ENCODE measurements around the gene INSYN1.
A peak's percentile ranks its signal among the peaks of the same experiment; 100 is the strongest.
"Not testable (repeated sequence)": the region's sequence is repeated elsewhere in the genome, so short reads cannot be mapped to it uniquely, and the experiment has no call there.

Gene INSYN1

DNA sequence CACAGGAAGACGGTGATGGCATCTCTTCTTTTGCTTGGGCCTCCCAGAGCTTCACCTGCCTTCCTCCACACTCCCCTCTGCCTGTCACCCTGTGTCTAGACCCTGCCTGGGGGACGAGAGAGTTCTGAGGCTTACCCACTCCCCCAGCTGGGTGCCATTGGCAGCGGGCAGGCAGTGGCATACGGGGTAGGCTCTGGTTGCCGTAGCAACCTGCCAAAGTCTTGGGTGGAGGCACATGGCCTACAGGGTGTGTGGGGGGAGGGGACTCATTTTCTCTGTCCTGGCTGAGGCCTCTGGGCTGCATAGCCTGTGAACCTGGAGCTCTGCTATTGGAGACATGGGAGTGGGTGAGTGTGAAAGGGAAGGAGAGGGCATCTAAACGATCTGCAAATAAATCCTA, 4.4 kb downstream of the INSYN1 start:
- DNase-seq, result no peak

- no peak for DNase-seq
These were observed 5.1 kb downstream of the INSYN1 start for GRCh38 chr15:73747847-73748590.

GRCh38 chr15:73746883-73747282, 6.3 kb downstream of the INSYN1 start:
- DNase-seq, result peak in 1 of 3 donors; percentile 18

- DNase-seq, result no peak
These were observed 6.9 kb downstream of the INSYN1 start for GRCh38 chr15:73746261-73746660.

DNA sequence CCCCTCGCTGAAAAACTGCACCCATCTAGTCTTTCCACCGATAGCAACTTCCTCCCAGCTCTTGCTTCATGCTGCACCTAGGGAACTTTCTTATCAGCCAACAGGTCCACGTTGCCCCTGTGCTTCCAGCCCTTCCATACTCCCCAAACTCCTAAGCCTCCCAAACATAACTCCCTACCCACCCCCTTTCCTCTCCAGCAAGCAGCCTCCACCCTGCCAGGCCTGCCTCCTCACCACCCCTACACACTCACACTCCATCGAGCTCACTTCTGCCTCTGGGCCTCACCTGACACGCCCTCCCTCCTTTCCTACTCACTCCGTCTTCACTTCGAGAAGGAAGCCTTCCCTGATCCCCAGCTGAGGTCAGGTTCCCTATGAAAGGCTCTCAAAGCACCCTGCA, 8.1 kb downstream of the INSYN1 start:
- no peak for DNase-seq

DNA sequence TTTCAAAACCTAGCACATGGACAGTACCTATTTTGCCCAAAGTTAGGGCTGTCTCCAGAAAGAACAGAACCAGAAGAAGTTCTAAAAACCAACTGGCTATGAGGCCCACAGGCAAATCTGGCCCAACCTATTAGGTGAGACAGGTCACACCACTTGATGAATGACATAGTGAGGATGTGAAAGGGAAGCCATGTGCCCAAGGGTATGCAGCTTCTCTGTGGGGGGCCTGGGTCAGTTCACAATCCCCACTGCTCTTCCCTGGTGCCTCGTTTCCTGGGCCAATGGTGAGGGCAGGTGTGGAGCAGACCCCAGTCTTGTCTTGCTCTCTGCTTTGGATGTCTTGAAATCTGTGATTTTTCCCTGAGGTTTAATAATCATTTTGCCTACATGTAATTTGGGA, 8.9 kb downstream of the INSYN1 start:
- DNase-seq, result no peak

- no peak for DNase-seq
These were observed 11.8 kb downstream of the INSYN1 start for GRCh38 chr15:73741321-73741836.

DNA sequence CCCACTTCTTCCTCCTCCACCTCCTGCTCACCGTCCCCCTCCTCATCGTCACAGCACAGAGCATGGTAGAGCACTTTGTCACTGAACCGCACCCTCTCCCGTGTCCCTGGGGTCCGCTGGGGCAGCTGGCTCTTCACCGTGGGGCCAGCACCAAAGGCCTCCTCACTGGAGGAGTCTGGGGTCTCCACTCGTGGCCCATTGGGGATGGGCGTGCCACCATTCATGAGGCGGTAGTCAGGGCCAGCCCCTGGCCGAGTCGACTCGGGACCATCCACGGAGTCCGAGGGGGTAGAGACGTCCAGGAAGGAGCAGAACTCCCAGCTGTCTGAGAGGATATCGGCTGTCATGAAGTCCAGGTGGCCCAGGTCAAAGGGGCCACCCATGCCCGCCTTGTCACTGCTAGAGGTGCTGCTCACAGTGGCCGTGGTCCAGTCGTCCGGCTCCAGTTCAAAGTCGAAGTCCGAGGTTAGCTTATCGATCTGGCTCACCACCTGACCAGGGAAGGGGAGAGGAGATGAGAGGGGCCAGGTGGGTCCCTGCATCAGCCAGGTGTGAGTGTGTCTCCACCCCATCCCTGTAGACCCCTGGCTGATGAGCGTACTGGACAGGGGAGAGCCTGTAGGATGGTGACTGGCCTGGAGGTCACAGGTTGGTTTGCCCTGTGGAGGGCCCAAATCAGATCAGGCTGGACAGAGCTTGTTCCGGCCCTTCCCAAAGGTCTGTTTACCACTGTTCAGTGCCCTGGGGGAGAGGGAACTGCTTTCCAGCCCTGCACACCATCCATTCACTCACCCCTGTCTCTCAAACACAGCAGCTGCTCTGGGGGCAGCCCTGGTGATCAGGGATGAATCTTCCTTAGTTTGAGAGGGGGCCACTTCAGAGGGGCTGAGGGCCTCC, 12.8 kb downstream of the INSYN1 start:
- no peak for DNase-seq

GRCh38 chr15:73737535-73737934, 15.6 kb downstream of the INSYN1 start:
- no peak for DNase-seq

GRCh38 chr15:73732930-73733329, 20.2 kb downstream of the INSYN1 start:
- no peak for DNase-seq

GRCh38 chr15:73732051-73732450, 21.1 kb downstream of the INSYN1 start:
- not testable (repeated sequence) for DNase-seq

GRCh38 chr15:73727330-73727976, 25.7 kb downstream of the INSYN1 start:
- DNase-seq, result no peak

DNA sequence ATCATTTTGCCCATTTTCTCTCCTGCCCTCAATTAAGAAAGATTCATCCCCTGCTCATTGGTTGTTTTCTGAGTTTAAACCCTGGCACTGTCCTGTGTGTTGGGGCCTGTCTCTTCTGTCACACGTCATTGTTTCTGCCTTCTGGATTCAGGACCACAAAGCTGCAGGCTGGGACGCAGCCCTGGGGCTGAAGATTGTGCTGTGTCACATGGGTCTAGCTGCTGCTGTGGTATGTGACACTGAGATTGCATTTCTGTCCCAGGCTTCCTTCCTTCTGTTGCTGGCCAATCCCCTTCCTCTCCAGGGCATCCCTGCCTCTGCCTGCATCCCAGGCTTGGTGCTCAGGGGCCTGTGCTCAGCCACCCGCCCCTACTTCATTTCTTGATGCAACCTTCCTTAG, 28.9 kb downstream of the INSYN1 start:
- DNase-seq, result no peak

- no peak for DNase-seq
These were observed 30.0 kb downstream of the INSYN1 start for GRCh38 chr15:73723191-73723590.

DNA sequence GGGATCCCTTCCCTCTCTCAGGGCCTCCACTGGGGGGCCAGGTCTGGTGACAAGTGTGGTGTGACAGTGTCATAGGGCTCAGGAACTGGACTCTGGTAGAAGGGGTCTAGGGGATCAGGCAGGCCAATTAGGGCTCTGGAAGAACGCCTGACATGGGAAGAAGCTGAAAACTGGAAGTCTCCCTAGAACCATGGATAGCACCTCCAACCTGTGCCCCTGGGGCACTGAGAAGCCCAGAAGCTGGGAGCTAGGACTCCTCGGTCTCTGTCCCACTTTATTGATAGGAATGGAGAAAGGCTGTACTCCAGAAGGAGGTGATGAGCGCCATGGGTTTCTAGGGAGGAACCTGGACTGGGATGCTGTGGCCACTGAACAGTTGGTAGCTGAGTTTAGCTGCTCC, 30.7 kb downstream of the INSYN1 start:
- no peak for DNase-seq

- no peak for DNase-seq
These were observed 34.5 kb downstream of the INSYN1 start for GRCh38 chr15:73718694-73719093.

GRCh38 chr15:73717802-73718201, 35.3 kb downstream of the INSYN1 start:
- DNase-seq, result no peak

DNA sequence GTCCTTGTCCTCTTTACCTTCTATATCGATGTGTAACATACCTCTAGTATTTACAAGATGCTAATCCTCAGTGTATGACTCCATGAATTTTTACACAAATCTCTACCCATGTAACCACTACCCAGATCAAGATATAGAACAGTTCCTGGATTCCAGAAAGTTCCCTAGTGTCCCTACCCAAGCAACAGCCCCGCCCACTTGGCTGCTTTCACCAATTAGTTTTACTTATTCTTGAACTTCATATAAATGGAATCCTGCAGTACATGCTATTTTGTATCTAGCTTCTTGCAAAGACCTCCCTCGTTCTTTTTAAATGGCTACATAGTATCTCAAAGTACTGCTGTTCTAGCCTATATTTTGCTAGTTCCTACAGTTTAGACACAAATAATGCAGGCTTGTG, 35.9 kb downstream of the INSYN1 start:
- no peak for DNase-seq

DNA sequence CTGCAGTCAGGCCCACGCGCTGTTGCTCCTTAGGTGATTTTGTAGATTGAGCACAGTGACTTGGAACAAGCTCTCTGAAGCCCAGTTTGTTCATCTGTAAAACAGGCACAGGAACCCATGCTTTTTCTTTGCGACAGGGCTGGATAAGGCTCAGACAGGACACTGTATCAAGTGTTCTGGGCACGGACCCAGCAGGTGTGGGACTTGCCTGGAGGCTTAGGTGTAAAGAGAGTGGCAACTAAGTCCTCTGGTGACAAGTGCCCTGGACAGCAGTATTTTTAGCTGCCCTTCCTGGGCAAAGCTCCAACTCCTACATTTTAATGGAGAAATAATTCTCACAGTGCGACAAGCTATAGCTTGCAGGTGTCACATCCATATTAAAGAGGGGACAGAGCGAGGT, 36.7 kb downstream of the INSYN1 start:
- DNase-seq, result no peak

DNA sequence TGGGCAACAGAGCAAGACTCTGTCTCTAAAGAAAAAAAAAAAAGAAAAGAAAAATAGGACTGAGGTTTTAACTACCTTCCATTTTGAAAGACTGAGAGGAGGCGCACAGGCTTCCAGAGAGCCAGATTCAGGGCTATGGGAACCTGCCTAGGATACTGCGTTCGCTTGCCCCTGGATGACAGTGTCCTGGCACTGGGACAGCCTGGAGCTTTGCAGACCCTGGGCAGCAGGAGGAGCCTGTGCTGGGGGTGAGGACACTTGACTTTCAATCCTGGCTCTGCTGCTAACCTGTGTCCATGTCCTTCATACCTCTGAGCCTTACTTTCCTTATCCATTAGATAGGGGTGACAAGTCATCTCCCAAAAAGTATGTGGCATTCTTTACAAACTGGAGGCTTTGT, 37.7 kb downstream of the INSYN1 start:
- no peak for DNase-seq

DNA sequence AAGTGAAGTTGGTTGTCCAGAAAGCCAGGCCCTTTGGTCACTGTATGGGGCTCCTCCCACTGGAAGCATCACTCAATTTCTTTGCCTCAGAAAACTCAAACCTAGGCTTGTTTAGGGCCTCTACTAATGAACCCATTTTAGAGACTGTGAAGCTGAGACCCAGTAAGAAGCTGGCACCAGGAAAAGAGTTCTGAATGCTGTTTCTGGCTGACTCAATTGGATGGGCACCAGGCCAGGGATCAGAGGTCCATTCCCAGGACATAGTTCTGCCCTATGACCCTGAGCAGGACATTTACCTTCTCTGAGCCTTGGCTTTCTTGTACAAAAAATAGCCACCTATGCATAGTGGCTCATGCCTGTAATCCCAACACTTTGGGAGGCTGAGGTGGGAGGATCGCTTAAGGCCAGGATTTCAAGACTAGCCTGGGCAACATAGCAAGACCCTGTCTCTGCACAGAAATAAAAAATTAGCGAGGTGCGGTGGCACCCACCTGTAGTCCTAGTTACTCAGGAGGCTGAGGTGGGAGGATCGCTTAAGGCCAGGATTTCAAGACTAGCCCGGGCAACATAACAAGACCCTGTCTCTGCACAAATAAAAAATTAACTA, 38.4 kb downstream of the INSYN1 start:
- DNase-seq, result no peak

GRCh38 chr15:73712107-73712506, 41.0 kb downstream of the INSYN1 start:
- no peak for DNase-seq

DNA sequence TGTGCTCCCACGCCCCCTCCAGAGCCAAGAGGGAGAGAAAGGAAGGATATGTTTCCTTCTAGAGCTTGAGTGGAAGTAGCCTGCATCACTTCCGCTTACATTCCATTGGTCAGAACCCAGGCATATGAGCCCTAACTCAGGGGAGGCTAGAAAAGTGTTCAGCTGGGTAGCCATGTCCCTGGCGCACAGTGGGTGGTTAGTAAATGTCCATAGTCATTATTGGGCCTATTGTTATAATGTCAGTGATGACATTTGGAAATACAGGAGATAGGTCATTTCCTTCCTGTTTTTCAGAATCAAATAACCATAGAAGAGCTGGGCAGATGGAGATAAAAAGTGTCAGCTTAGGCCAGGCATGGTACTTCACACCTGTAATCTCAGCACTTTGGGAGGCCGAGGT, 41.6 kb downstream of the INSYN1 start:
- peak in 1 of 3 donors; percentile 35 for DNase-seq
